Mucosa of rectum (tissue), 2 donors: ENCODE results near the gene TLR2.

ENCODE experiments used
- H3K27ac ChIP-seq, 2 donors: one replicate each; pipeline ENCODE4 v1.7.0; 2013; ENCODE audit warnings: inconsistent platforms in 2 of 2, low read depth in 2 of 2, low read length in 2 of 2
- H3K27me3 ChIP-seq, 2 donors: one replicate each; pipeline ENCODE4 v1.7.0; 2013; ENCODE audit warnings: low read length in 2 of 2; ENCODE audit not compliant: control insufficient read depth in 2 of 2, insufficient read depth in 2 of 2
- H3K36me3 ChIP-seq, 2 donors: one replicate each; pipeline ENCODE4 v1.7.0; 2013; ENCODE audit warnings: low read length in 2 of 2; ENCODE audit not compliant: control insufficient read depth in 2 of 2, insufficient read depth in 2 of 2
- H3K4me1 ChIP-seq, 2 donors: one replicate each; pipeline ENCODE4 v1.7.0; 2013; ENCODE audit warnings: low read length in 2 of 2, mild to moderate bottlenecking in 1 of 2; ENCODE audit not compliant: control insufficient read depth in 2 of 2, insufficient read depth in 2 of 2
- H3K4me3 ChIP-seq, 2 donors: one replicate each; pipeline ENCODE4 v1.7.0; 2013; ENCODE audit warnings: low read length in 2 of 2
- H3K9ac ChIP-seq, 2 donors: one replicate each; pipeline ENCODE4 v1.7.0; 2013; ENCODE audit warnings: low read length in 2 of 2, low read depth in 1 of 2, mild to moderate bottlenecking in 1 of 2
- H3K9me3 ChIP-seq, 2 donors: one replicate each; pipeline ENCODE4 v1.7.0; 2013; ENCODE audit warnings: low read length in 2 of 2; ENCODE audit not compliant: control insufficient read depth in 2 of 2
- donor health status: healthy.
- donor health status: Normal muscosa, but diverticular disease.

TLR2 gene

DNA sequence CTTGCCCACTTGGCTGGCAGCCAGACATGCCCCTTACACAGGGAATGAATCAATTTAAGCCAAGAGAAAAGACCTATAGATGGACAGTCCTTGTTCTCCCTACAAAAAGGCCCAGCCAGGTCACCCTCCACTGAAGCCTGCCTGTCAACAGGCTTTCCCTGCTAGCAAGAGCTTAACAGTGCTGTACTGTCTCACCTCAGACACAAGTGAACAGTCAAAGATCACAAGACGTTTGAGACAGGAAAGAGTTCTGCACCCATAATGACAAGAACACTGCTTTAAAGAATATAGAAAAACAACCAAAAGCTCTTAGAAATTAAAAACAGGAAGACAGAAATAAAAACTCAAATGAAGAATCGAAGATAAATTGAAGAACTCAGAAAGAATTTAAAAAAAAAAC lies 71.1 kb downstream of the TLR2 start:
- H3K27ac ChIP-seq = no peak overlapping the region
- peaks cover 7 to 20% of the 10 kb centered on the region in 2 donors for H3K27me3 ChIP-seq

More for the DNA sequence above, 71.1 kb downstream of the TLR2 start:
- H3K4me3 ChIP-seq = no peak overlapping the region
- no peaks in the 10 kb centered on the region for H3K36me3 ChIP-seq
- H3K9ac ChIP-seq = no peak overlapping the region
- H3K4me1 ChIP-seq = peaks cover 0 to 4% of the 10 kb centered on the region in 2 donors
- no peaks in the 10 kb centered on the region for H3K9me3 ChIP-seq
